Measurements from ENCODE around the gene MC1R.
A peak's percentile ranks its signal among the peaks of the same experiment; 100 is the strongest.

Gene MC1R

GRCh38 chr16:89893642-89894548 is 24.8 kb upstream of the MC1R start:
- no peak for DNase-seq (ENCODE audit: low read depth, low spot score)
- no peak overlapping the region for H3K4me3 ChIP-seq (ENCODE audit: low read length)

- H3K4me3 ChIP-seq (ENCODE audit: low read length), result no peak overlapping the region
- DNase-seq (ENCODE audit: low read depth, low spot score), result no peak
Measured at GRCh38 chr16:89895482-89896250, 23.0 kb upstream of the MC1R start.

GRCh38 chr16:89897204-89897603 is 21.5 kb upstream of the MC1R start:
- DNase-seq (ENCODE audit: low read depth, low spot score), result no peak
- H3K4me3 ChIP-seq (ENCODE audit: low read length), result no peak overlapping the region

- DNase-seq (ENCODE audit: low read depth, low spot score), result no peak
- H3K4me3 ChIP-seq (ENCODE audit: low read length), result no peak overlapping the region
Measured at GRCh38 chr16:89898201-89898967, 20.3 kb upstream of the MC1R start.

GRCh38 chr16:89899879-89900481 is 18.7 kb upstream of the MC1R start:
- DNase-seq (ENCODE audit: low read depth, low spot score), result no peak
- no peak overlapping the region for H3K4me3 ChIP-seq (ENCODE audit: low read length)

- H3K4me3 ChIP-seq (ENCODE audit: low read length), result no peak overlapping the region
- DNase-seq (ENCODE audit: low read depth, low spot score), result no peak
Measured at GRCh38 chr16:89900885-89901284, 17.8 kb upstream of the MC1R start.

- DNase-seq (ENCODE audit: low read depth, low spot score), result no peak
Measured at GRCh38 chr16:89902980-89903379, 15.7 kb upstream of the MC1R start.

GRCh38 chr16:89903908-89904515 is 14.7 kb upstream of the MC1R start:
- H3K4me3 ChIP-seq (ENCODE audit: low read length), result no peak overlapping the region
- DNase-seq (ENCODE audit: low read depth, low spot score), result no peak

More at GRCh38 chr16:89902980-89903379, 15.7 kb upstream of the MC1R start:
- no peak overlapping the region for H3K4me3 ChIP-seq (ENCODE audit: low read length)

GRCh38 chr16:89904606-89905510 is 13.8 kb upstream of the MC1R start:
- DNase-seq (ENCODE audit: low read depth, low spot score), result no peak
- H3K4me3 ChIP-seq (ENCODE audit: low read length), result no peak overlapping the region

- no peak overlapping the region for H3K4me3 ChIP-seq (ENCODE audit: low read length)
- DNase-seq (ENCODE audit: low read depth, low spot score), result no peak
Measured at GRCh38 chr16:89905511-89906139, 13.0 kb upstream of the MC1R start.

- H3K4me3 ChIP-seq (ENCODE audit: low read length), result no peak overlapping the region
- no peak for DNase-seq (ENCODE audit: low read depth, low spot score)
Measured at GRCh38 chr16:89906140-89907025, 12.3 kb upstream of the MC1R start.

- DNase-seq (ENCODE audit: low read depth, low spot score), result no peak
- no peak overlapping the region for H3K4me3 ChIP-seq (ENCODE audit: low read length)
Measured at GRCh38 chr16:89907055-89907814, 11.4 kb upstream of the MC1R start.

- DNase-seq (ENCODE audit: low read depth, low spot score), result no peak
- H3K4me3 ChIP-seq (ENCODE audit: low read length), result no peak overlapping the region
Measured at GRCh38 chr16:89908236-89908635, 10.4 kb upstream of the MC1R start.

- peak; percentile 32 for DNase-seq (ENCODE audit: low read depth, low spot score)
Measured at GRCh38 chr16:89909777-89910716, 8.6 kb upstream of the MC1R start.

More at GRCh38 chr16:89909777-89910716, 8.6 kb upstream of the MC1R start:
- no peak overlapping the region for H3K4me3 ChIP-seq (ENCODE audit: low read length)

Measured in Jurkat, Clone E6-1 (cell line).